DND-41 (cell line): ENCODE data around the gene UVRAG.

Experiments used
- ATAC-seq: fragments of 200-7000 bp; cut with Tn5 transposase; 3 replicates; pipeline ENCODE4 v1.9.1; 2021; ENCODE audit warnings: low read depth; ENCODE audit not compliant: insufficient read depth
- DNase-seq: peaks from one replicate; pipeline ENCODE4 v3.0.0-alpha.2; 2020
- H2AFZ ChIP-seq: 2 replicates; pipeline ENCODE4 v1.6.0; 2012; ENCODE audit warnings: low read depth, low read length
- H3K27ac ChIP-seq: 2 replicates; pipeline ENCODE4 v1.5.1; 2012; ENCODE audit warnings: low read length, inconsistent platforms
- H3K27me3 ChIP-seq: fragments of 200-600 bp; sonication (generic); 2 replicates; pipeline ENCODE4 v1.6.0; 2012; ENCODE audit warnings: low read length, mild to moderate bottlenecking, inconsistent platforms; ENCODE audit not compliant: insufficient read depth, poor library complexity
- H3K36me3 ChIP-seq: 2 replicates; pipeline ENCODE4 v1.5.1; 2012; ENCODE audit warnings: low read length, inconsistent platforms; ENCODE audit not compliant: insufficient read depth
- H3K4me1 ChIP-seq: 2 replicates; pipeline ENCODE4 v1.5.1; 2012; ENCODE audit warnings: mild to moderate bottlenecking, low read length; ENCODE audit not compliant: insufficient read depth
- H3K4me2 ChIP-seq: 2 replicates; pipeline ENCODE4 v1.6.0; 2012; ENCODE audit warnings: mild to moderate bottlenecking, moderate library complexity, low read length, inconsistent platforms; ENCODE audit not compliant: insufficient read depth
- H3K4me3 ChIP-seq, 2 experiments: fragments of 200-600 bp in 1 of 2; shearing (Covaris generic) in 1 of 2; 2 replicates each; pipeline ENCODE4 v1.5.1; 2012 to 2016; ENCODE audit warnings: inconsistent platforms in 2 of 2, low read length in 2 of 2, mild to moderate bottlenecking in 2 of 2, low read depth in 1 of 2, moderate library complexity in 1 of 2
- H3K79me2 ChIP-seq: 2 replicates; pipeline ENCODE4 v1.6.0; 2012; ENCODE audit warnings: low read length, inconsistent platforms; ENCODE audit not compliant: insufficient read depth
- H3K9ac ChIP-seq: 2 replicates; pipeline ENCODE4 v1.6.0; 2012; ENCODE audit warnings: low read depth, mild to moderate bottlenecking, inconsistent platforms, low read length, moderate library complexity
- H3K9me3 ChIP-seq: 2 replicates; pipeline ENCODE4 v1.5.1; 2012; ENCODE audit warnings: low read length, moderate library complexity, mild to moderate bottlenecking, inconsistent platforms; ENCODE audit not compliant: insufficient read depth, severe bottlenecking
- H4K20me1 ChIP-seq: 2 replicates; pipeline ENCODE4 v1.6.0; 2012; ENCODE audit warnings: low read length; ENCODE audit not compliant: insufficient read depth
- CTCF ChIP-seq: IDR thresholded peaks from 2 replicates; pipeline ENCODE4 v1.5.1; 2012; ENCODE audit warnings: borderline replicate concordance, low read length, moderate library complexity, mild to moderate bottlenecking; ENCODE audit not compliant: poor library complexity, severe bottlenecking; ENCODE audit errors: extremely low read depth
- EZH2 ChIP-seq: IDR thresholded peaks from 3 replicates; pipeline ENCODE4 v1.6.1; 2012; ENCODE audit warnings: borderline replicate concordance, low read depth, mild to moderate bottlenecking, moderate library complexity, low read length, inconsistent platforms; ENCODE audit not compliant: severe bottlenecking

Gene UVRAG

GRCh38 chr11:76148231-76148630 lies 333.2 kb downstream of the UVRAG start:
- Histone ChIP-seq H3K27me3 (no peaks in the 10 kb centered on the region), H3K27ac (no peak overlapping the region), H4K20me1 (no peaks in the 10 kb centered on the region), H3K4me3 (no peak overlapping the region), H3K9ac (no peak overlapping the region), H3K79me2 (no peaks in the 10 kb centered on the region), H3K4me1 (peaks cover 7% of the 10 kb centered on the region; the same call in 1 of the 2 replicates), H3K4me2 (no peak overlapping the region), H3K36me3 (0 out of 2 replicates have a peak, but pooled peaks cover under 1% of the 10 kb centered on the region), H3K9me3 (no peaks in the 10 kb centered on the region), H2AFZ (no peak overlapping the region)
- no peak for DNase-seq
- no peak for TF ChIP-seq CTCF
- no peak for TF ChIP-seq EZH2
- no peak for ATAC-seq

- H3K4me2 ChIP-seq, result no peak overlapping the region
- ATAC-seq (no peak), DNase-seq (no peak)
- no peak overlapping the region for H2AFZ ChIP-seq
- TF ChIP-seq EZH2 (no peak), CTCF (no peak)
- no peak overlapping the region for H3K27ac ChIP-seq
- peaks cover 7% of the 10 kb centered on the region; the same call in 1 of the 2 replicates for H3K4me1 ChIP-seq
- no peaks in the 10 kb centered on the region for H3K9me3 ChIP-seq
- H3K27me3 ChIP-seq, result peaks cover 6% of the 10 kb centered on the region
- no peaks in the 10 kb centered on the region for H4K20me1 ChIP-seq
- no peaks in the 10 kb centered on the region for H3K79me2 ChIP-seq
- no peaks in the 10 kb centered on the region for H3K36me3 ChIP-seq
- no peak overlapping the region for H3K4me3 ChIP-seq
- no peak overlapping the region for H3K9ac ChIP-seq
Measured at GRCh38 chr11:76148941-76149613, 334.1 kb downstream of the UVRAG start.

- Histone ChIP-seq H3K9me3 (no peaks in the 10 kb centered on the region), H3K79me2 (no peaks in the 10 kb centered on the region), H3K36me3 (no peaks in the 10 kb centered on the region), H2AFZ (no peak overlapping the region), H3K4me2 (no peak overlapping the region), H3K4me3 (no peak overlapping the region), H3K9ac (no peak overlapping the region), H3K27me3 (peaks cover 8% of the 10 kb centered on the region), H3K4me1 (peaks cover 7% of the 10 kb centered on the region; the same call in 1 of the 2 replicates), H4K20me1 (no peaks in the 10 kb centered on the region), H3K27ac (no peak overlapping the region)
- DNase-seq (no peak), ATAC-seq (no peak)
- TF ChIP-seq EZH2, result no peak
- TF ChIP-seq CTCF, result no peak
Measured at GRCh38 chr11:76149713-76150112, 334.7 kb downstream of the UVRAG start.

GRCh38 chr11:76150141-76150540 lies 335.1 kb downstream of the UVRAG start:
- no peak overlapping the region for H3K27ac ChIP-seq
- TF ChIP-seq CTCF (no peak), EZH2 (no peak)
- DNase-seq (no peak), ATAC-seq (no peak)
- H3K27me3 ChIP-seq, result peaks cover 8% of the 10 kb centered on the region
- no peaks in the 10 kb centered on the region for H3K9me3 ChIP-seq
- peaks cover 7% of the 10 kb centered on the region; the same call in 1 of the 2 replicates for H3K4me1 ChIP-seq
- H4K20me1 ChIP-seq, result no peaks in the 10 kb centered on the region
- no peak overlapping the region for H3K4me3 ChIP-seq
- no peak overlapping the region for H2AFZ ChIP-seq
- no peak overlapping the region for H3K9ac ChIP-seq
- H3K79me2 ChIP-seq, result no peaks in the 10 kb centered on the region
- no peaks in the 10 kb centered on the region for H3K36me3 ChIP-seq
- H3K4me2 ChIP-seq, result no peak overlapping the region
